ENCODE measurements around the gene PFDN6. TPM values are rescaled to one million over a fixed set of nuclear protein-coding genes. Genes with fewer than 3 reads are reported as not detected.
A peak's percentile ranks its signal among the peaks of the same experiment; 100 is the strongest.

Gene PFDN6
- total RNA-seq, 1 experiment from 2014 or later: 85.8 TPM

DNA sequence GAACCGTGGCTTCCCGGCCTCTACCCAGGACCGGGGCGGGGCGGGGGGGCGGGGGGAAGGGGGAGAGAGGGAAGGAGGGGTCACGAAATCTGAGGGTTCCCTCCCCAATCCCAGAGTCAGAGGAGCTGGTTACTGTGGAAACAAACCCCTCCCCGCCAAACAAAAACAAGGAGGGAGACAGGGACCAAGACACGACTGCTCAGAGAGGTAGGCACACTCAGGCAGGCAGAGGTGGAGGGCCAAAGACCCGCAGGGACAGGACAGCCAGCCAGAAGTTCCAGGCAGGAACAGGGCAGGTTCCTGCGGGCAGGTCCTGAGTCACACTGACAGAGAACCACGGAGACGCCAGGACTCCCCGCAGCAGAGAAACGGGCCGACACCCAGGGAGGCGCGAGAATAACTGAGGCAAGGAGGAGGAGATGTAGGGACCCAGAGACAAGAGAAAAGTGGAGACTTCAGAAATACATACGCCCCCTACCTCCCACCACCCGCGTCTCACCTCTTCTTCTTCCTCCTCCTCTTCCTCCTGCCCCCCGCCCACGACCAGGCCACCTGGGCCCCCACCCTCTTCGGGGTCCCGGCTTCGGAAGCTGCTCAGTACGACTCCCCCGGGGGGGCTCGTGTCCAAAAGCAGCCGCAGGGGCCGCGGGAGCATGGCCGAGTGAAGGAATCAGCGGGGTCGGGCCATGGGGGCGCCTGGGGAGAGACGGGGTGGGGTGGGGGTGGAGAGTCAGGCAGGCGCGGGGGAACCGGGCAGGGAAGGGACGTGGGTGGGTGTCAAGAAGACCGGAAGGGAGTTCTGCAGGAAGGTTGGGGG lies 8.8 kb downstream of the PFDN6 start:
- Mint-ChIP-seq H3K4me1 (peaks cover 12 to 20% of the 10 kb centered on the region in 2 experiments), H3K4me3 (peak overlapping the region; percentile 98 to 100), H3K9me3 (no peaks in the 10 kb centered on the region), H3K36me3 (ENCODE audit: insufficient read depth in 1 of 3, low read depth in 3 of 3) (peaks cover 10 to 27% (median 25%) of the 10 kb centered on the region in 3 experiments), H3K27ac (peak overlapping the region; percentile 96 to 99 (median 96); a peak in 6 of 7 replicates), H3K27me3 (ENCODE audit: low read depth) (no peaks in the 10 kb centered on the region)
- Histone ChIP-seq H2BK12ac (ENCODE audit: insufficient read length, low read depth, low read length) (no peak overlapping the region), H2BK5ac (ENCODE audit: insufficient read length, low read length) (no peak overlapping the region), H3T11ph (ENCODE audit: low read length) (no peak overlapping the region), H2AFZ (ENCODE audit: low read length) (no peak overlapping the region), H3K79me1 (ENCODE audit: insufficient read depth, low read depth, low read length, poor library complexity, severe bottlenecking) (no peaks in the 10 kb centered on the region), H4K8ac (replicated peaks; ENCODE audit: insufficient read length, low read depth, low read length) (no peak overlapping the region), H3K18ac (ENCODE audit: insufficient read length, low read depth, low read length) (no peak overlapping the region), H4K20me1 (ENCODE audit: control insufficient read depth, insufficient read depth, insufficient read length) (no peaks in the 10 kb centered on the region), H3K4me2 (ENCODE audit: insufficient read depth, insufficient read length, low read length) (peak overlapping the region; percentile 90), H3K23me2 (ENCODE audit: insufficient read length, low read depth, low read length, poor library complexity, severe bottlenecking) (peaks cover 22% of the 10 kb centered on the region), H3K56ac (ENCODE audit: insufficient read length, low read depth, low read length) (no peak overlapping the region), H2BK20ac (ENCODE audit: low read depth, low read length, poor library complexity, severe bottlenecking) (no peak overlapping the region), H3K9ac (ENCODE audit: extremely low read depth, insufficient read length, low read length) (no peak overlapping the region), H3K27me3 (ENCODE audit: insufficient read depth, low read length) (no peaks in the 10 kb centered on the region), H3K14ac (ENCODE audit: insufficient read depth, low read length) (no peak overlapping the region), H3K23ac (ENCODE audit: insufficient read length, low read depth, low read length) (no peak overlapping the region), H2BK120ac (ENCODE audit: low read depth, low read length, poor library complexity, severe bottlenecking) (no peak overlapping the region), H3K79me2 (ENCODE audit: insufficient read depth, low read length) (peaks cover 3% of the 10 kb centered on the region; the same call in 1 of the 2 replicates), H3K9me3 (ENCODE audit: control insufficient read depth, low read depth, low read length) (no peaks in the 10 kb centered on the region), H2BK15ac (ENCODE audit: low read depth, low read length) (no peak overlapping the region), H3K4me1 (ENCODE audit: insufficient read depth, low read length) (no peaks in the 10 kb centered on the region), H2AK5ac (ENCODE audit: insufficient read length, low read length) (no peak overlapping the region), H4K5ac (ENCODE audit: insufficient read length, low read depth, low read length) (no peak overlapping the region), H3K27ac (ENCODE audit: insufficient read length, low read depth, low read length) (no peak overlapping the region), H3K4ac (ENCODE audit: low read depth, low read length) (no peak overlapping the region), H4K91ac (ENCODE audit: insufficient read length, low read depth, low read length) (no peak overlapping the region)
- DNase-seq: peak; percentile 91
- TF ChIP-seq, protein P1, sequence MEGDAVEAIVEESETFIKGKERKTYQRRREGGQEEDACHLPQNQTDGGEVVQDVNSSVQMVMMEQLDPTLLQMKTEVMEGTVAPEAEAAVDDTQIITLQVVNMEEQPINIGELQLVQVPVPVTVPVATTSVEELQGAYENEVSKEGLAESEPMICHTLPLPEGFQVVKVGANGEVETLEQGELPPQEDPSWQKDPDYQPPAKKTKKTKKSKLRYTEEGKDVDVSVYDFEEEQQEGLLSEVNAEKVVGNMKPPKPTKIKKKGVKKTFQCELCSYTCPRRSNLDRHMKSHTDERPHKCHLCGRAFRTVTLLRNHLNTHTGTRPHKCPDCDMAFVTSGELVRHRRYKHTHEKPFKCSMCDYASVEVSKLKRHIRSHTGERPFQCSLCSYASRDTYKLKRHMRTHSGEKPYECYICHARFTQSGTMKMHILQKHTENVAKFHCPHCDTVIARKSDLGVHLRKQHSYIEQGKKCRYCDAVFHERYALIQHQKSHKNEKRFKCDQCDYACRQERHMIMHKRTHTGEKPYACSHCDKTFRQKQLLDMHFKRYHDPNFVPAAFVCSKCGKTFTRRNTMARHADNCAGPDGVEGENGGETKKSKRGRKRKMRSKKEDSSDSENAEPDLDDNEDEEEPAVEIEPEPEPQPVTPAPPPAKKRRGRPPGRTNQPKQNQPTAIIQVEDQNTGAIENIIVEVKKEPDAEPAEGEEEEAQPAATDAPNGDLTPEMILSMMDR (conservative IDR thresholded peaks at IDR 0.05): no peak; the same call in 2 of the 3 replicates
- WGBS (ENCODE audit: extremely low coverage, insufficient read length, low lambda C conversion rate): no CpG with 5 or more reads among the region's 42 CpGs

All from H9 (cell line).